WERI-Rb-1 (cell line): Measurements from ENCODE around the gene GRIK1.

Source experiments
- DNase-seq: peaks from one replicate; pipeline ENCODE4 v3.0.0-alpha.2; 2020
- H3K27ac ChIP-seq: fragments of 250-450 bp; sonication (Bioruptor Pico); 2 replicates; pipeline ENCODE4 v1.5.1; 2020; ENCODE audit warnings: mild to moderate bottlenecking, moderate library complexity
- H3K27me3 ChIP-seq: fragments of 250-450 bp; sonication (Bioruptor Pico); 2 replicates; pipeline ENCODE4 v1.5.1; 2021; ENCODE audit warnings: mild to moderate bottlenecking, low read depth, moderate library complexity; ENCODE audit not compliant: insufficient read depth, severe bottlenecking
- H3K36me3 ChIP-seq: fragments of 250-450 bp; sonication (Bioruptor Pico); 2 replicates; pipeline ENCODE4 v1.5.1; 2020; ENCODE audit warnings: mild to moderate bottlenecking, moderate library complexity
- H3K4me3 ChIP-seq: 2 replicates; pipeline ENCODE4 v1.5.1; 2011; ENCODE audit warnings: low read depth, mild to moderate bottlenecking, control low read depth, low read length
- H3K9me3 ChIP-seq: fragments of 250-450 bp; sonication (Bioruptor Pico); 2 replicates; pipeline ENCODE4 v1.5.1; 2021; ENCODE audit warnings: mild to moderate bottlenecking, moderate library complexity; ENCODE audit not compliant: severe bottlenecking
- TF ChIP-seq, protein P1 (sequence below): IDR thresholded peaks from 2 replicates; pipeline ENCODE4 v1.5.1; 2011; ENCODE audit warnings: low read depth, mild to moderate bottlenecking, control low read depth, inconsistent platforms, low read length

The GRIK1 gene

DNA sequence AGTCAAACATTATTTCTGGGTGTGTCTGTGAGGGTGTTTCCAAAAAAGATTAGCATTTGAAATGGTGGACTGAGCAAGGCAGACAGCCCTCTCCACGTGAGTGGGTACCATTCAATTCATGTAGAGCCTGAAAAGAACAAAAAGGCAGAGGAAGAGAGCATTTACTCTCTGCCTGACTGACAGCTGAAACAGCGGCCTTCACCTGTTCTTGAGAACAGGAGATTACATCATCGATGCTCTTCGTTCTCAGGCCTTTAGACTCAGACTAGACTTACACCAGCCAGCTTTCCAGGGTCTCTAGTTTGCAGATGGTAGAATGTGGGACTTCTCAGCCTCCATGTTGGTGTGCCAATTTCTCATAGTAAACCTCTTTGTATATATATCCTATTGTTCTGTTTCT is 338.7 kb downstream of the GRIK1 start:
- no peaks in the 10 kb centered on the region for H3K27me3 ChIP-seq
- DNase-seq, result no peak
- H3K9me3 ChIP-seq, result no peaks in the 10 kb centered on the region
- H3K4me3 ChIP-seq, result no peak overlapping the region
- H3K36me3 ChIP-seq, result no peaks in the 10 kb centered on the region
- H3K27ac ChIP-seq, result no peak overlapping the region
- TF ChIP-seq, protein P1, sequence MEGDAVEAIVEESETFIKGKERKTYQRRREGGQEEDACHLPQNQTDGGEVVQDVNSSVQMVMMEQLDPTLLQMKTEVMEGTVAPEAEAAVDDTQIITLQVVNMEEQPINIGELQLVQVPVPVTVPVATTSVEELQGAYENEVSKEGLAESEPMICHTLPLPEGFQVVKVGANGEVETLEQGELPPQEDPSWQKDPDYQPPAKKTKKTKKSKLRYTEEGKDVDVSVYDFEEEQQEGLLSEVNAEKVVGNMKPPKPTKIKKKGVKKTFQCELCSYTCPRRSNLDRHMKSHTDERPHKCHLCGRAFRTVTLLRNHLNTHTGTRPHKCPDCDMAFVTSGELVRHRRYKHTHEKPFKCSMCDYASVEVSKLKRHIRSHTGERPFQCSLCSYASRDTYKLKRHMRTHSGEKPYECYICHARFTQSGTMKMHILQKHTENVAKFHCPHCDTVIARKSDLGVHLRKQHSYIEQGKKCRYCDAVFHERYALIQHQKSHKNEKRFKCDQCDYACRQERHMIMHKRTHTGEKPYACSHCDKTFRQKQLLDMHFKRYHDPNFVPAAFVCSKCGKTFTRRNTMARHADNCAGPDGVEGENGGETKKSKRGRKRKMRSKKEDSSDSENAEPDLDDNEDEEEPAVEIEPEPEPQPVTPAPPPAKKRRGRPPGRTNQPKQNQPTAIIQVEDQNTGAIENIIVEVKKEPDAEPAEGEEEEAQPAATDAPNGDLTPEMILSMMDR, result no peak

DNA sequence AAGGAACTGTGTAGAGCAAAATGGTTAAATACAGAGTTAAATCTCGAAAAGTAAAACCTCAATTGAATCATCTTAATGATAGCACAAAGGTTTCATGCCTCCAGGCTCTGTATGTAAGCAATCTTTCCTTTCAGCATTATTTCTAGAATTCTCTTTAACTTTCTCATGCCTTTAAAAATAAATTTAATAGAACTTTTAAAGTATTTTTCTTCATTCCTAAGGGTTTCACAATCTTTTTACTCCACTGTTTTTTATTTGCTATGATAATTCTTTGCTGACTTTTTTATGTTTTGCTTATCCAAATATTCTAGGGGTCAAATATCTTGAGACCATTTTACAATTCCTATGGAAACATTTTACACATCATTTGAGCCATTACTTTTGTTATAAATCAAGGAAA is 353.1 kb downstream of the GRIK1 start:
- no peak for DNase-seq
- Histone ChIP-seq H3K27ac (no peak overlapping the region), H3K27me3 (no peaks in the 10 kb centered on the region), H3K9me3 (no peaks in the 10 kb centered on the region), H3K36me3 (no peaks in the 10 kb centered on the region), H3K4me3 (no peak overlapping the region)
- TF ChIP-seq, protein P1, result no peak

DNA sequence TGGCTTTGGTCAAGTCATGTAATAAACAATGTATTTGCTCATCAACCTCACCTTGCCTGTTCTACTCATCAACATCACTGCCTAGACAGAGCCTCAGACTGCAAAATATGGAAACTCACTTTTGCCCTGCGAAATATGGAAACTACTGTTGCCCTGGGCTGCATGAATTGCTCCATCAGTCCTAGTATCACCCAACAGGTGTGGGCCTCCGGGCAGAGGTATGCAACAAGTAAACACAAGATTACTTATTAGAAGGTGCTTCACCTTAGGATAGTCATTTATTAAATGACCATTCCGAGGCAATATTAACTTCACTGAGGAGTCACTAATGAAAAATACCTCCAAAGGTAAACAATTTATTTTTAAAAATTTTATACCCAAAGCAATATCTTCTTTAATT is 354.3 kb downstream of the GRIK1 start:
- H3K36me3 ChIP-seq, result no peaks in the 10 kb centered on the region

DNA sequence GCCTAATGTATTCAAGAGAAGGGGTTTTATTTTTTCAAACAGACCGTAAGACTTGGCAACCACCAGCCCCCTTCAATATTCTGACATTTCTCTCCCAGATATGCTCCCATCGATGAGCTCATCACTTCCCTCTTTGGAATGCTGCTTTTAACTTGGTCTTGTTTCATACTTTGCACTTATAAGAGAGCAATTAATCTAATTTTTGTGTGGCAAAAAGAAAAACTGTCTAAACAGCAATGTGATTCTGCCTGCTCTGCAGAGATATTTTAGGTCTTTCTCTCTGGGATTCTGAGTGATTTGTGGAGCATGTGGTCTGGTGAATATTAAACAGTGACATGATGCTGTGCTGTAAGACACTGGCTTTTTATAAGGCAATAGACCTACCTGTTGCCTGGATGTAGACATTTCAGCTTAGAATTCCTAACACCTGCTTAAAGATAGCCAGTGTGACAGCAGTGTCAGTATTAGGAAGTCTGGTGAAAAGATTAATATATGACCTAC is 356.3 kb downstream of the GRIK1 start:
- Histone ChIP-seq H3K9me3 (no peaks in the 10 kb centered on the region), H3K27ac (no peak overlapping the region), H3K36me3 (no peaks in the 10 kb centered on the region), H3K27me3 (no peaks in the 10 kb centered on the region), H3K4me3 (no peak overlapping the region)
- TF ChIP-seq, protein P1, result no peak
- DNase-seq, result no peak

More for the DNA sequence above, 354.3 kb downstream of the GRIK1 start:
- Histone ChIP-seq H3K27ac (no peak overlapping the region), H3K4me3 (no peak overlapping the region), H3K27me3 (no peaks in the 10 kb centered on the region), H3K9me3 (no peaks in the 10 kb centered on the region)
- no peak for DNase-seq
- TF ChIP-seq, protein P1, result no peak

DNA sequence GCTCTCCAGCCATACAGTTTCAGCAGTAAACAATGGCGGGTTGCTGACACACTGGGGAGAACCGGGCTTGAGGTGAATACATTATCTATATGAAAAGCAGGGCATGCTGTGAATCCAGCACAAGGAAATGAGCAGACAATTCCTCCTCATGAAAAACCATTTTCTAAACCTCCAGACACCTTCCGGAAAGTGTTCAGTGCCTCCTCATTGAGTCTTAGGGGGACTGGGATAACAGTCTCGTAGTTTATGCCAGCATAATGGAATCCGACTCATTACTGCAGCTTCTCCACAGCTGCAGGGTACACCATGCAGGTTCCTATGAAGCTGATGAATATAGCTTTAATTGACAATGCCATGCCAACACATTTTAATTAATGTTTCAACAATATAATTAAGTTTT is 356.9 kb downstream of the GRIK1 start:
- no peak for DNase-seq
- no peaks in the 10 kb centered on the region for H3K36me3 ChIP-seq
- no peak overlapping the region for H3K4me3 ChIP-seq
- TF ChIP-seq, protein P1, result no peak
- H3K27ac ChIP-seq, result no peak overlapping the region
- H3K27me3 ChIP-seq, result no peaks in the 10 kb centered on the region
- no peaks in the 10 kb centered on the region for H3K9me3 ChIP-seq

DNA sequence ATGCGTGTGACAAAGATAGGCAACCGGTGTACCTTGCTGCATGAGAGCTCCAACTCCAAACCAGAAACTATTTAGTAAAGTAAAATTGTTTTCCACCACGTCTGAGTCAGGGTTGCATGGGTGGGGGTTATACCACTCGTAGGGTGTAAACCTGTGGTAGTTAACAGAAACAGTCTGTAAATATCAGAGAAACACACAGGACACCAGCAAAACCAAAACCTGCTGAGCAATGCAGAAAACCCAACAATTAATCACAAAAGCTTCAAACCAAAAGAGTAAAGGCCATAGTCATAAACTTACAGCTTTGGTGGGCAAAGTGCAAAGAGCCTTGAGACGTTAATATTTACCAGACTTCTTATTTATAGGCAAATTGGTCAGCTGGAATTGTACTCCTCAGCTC is 358.4 kb downstream of the GRIK1 start:
- no peak overlapping the region for H3K27ac ChIP-seq
- H3K36me3 ChIP-seq, result no peaks in the 10 kb centered on the region
- H3K9me3 ChIP-seq, result no peaks in the 10 kb centered on the region
- H3K27me3 ChIP-seq, result no peaks in the 10 kb centered on the region
- no peak for DNase-seq
- TF ChIP-seq, protein P1, result no peak
- no peak overlapping the region for H3K4me3 ChIP-seq
